Measurements from ENCODE around the gene ARSB. TPM values are rescaled to one million over a fixed set of nuclear protein-coding genes. Genes with fewer than 3 reads are reported as not detected.

The ARSB gene
- polyA plus RNA-seq, 2 of the 4 experiments (the other 2 are of a cell fraction): 8.4 to 13.4 TPM

DNA sequence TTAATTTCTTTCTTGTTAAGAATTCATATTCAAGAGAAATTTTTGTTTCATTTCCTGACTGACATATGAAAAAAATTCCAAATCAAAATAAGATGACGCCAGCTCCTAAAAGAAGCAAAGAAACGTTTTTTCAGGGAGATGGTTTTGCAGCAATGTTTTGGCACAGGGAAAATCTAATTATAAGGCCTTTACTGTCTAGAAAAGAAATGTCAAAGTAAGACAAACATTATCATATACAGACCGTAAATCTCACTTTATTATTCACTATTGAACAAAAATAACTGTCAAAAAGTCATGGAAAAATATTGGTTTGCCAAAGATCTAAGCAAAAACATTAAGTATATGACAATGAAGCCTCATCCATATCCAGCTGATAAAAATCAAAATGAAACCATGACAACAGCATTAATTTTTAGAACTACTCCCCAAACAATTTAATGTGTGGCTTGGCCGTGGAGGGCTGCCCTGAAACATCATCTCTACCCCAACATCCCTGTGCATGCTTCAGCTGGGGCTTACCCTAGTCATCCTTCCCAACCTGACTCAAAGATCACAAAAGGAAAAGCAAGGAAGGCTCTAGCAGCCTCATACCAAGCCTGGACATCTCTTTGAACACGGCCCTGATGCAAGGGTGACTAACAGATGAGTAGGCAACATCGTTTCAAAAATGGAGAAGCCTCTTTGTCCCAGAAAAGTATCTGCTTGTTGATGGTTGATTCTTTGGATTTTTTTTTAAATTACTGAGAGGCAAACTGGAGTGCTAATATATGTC is 95.6 kb downstream of the ARSB start (continued):
- TF ChIP-seq, protein P1, sequence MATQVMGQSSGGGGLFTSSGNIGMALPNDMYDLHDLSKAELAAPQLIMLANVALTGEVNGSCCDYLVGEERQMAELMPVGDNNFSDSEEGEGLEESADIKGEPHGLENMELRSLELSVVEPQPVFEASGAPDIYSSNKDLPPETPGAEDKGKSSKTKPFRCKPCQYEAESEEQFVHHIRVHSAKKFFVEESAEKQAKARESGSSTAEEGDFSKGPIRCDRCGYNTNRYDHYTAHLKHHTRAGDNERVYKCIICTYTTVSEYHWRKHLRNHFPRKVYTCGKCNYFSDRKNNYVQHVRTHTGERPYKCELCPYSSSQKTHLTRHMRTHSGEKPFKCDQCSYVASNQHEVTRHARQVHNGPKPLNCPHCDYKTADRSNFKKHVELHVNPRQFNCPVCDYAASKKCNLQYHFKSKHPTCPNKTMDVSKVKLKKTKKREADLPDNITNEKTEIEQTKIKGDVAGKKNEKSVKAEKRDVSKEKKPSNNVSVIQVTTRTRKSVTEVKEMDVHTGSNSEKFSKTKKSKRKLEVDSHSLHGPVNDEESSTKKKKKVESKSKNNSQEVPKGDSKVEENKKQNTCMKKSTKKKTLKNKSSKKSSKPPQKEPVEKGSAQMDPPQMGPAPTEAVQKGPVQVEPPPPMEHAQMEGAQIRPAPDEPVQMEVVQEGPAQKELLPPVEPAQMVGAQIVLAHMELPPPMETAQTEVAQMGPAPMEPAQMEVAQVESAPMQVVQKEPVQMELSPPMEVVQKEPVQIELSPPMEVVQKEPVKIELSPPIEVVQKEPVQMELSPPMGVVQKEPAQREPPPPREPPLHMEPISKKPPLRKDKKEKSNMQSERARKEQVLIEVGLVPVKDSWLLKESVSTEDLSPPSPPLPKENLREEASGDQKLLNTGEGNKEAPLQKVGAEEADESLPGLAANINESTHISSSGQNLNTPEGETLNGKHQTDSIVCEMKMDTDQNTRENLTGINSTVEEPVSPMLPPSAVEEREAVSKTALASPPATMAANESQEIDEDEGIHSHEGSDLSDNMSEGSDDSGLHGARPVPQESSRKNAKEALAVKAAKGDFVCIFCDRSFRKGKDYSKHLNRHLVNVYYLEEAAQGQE (IDR thresholded peaks at IDR 0.05): no peak
- TF ChIP-seq ZFP36 (IDR thresholded peaks at IDR 0.05; ENCODE audit: borderline replicate concordance, partially characterized antibody): no peak

- no peak for ATAC-seq
- CTCF ChIA-PET: interaction anchor here (1.5 kb wide), 3 partner anchors 10 to 351 kb away, joined by 4 to 5 read pairs (median 5); no protein-coding TSS in a partner anchor
- WGBS (ENCODE audit: missing lambda C conversion rate): 84% methylated on average over 10 of the region's 10 CpGs
- no peak for DNase-seq (ENCODE audit: low read depth in 1 of 2, low spot score in 1 of 2)
- POLR2A ChIA-PET: no interaction called here
- FAIRE-seq: no peak
- no peak for TF ChIP-seq HOXB5 (CRISPR knock-in tag; IDR thresholded peaks at IDR 0.05)
- TF ChIP-seq SMC3 (IDR thresholded peaks at IDR 0.05): no peak
- no peak for TF ChIP-seq BCL3 (IDR thresholded peaks at IDR 0.05)
- TF ChIP-seq MAZ (IDR thresholded peaks at IDR 0.05; ENCODE audit: borderline replicate concordance, low read depth, low read length): no peak
- no peak for TF ChIP-seq EP300 (IDR thresholded peaks at IDR 0.05)
- TF ChIP-seq CHD4 (IDR thresholded peaks at IDR 0.05; ENCODE audit: borderline replicate concordance): no peak
- no peak for TF ChIP-seq HOXB13 (CRISPR knock-in tag; IDR thresholded peaks at IDR 0.05; ENCODE audit: low read depth)
- no peak for TF ChIP-seq EHF (CRISPR knock-in tag; IDR thresholded peaks at IDR 0.05)
- TF ChIP-seq, protein P2, sequence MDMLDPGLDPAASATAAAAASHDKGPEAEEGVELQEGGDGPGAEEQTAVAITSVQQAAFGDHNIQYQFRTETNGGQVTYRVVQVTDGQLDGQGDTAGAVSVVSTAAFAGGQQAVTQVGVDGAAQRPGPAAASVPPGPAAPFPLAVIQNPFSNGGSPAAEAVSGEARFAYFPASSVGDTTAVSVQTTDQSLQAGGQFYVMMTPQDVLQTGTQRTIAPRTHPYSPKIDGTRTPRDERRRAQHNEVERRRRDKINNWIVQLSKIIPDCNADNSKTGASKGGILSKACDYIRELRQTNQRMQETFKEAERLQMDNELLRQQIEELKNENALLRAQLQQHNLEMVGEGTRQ (IDR thresholded peaks at IDR 0.05): no peak
- no peak for TF ChIP-seq GATA3 (IDR thresholded peaks at IDR 0.05; ENCODE audit: borderline replicate concordance)
- no peak overlapping the region for H3K27ac ChIP-seq
- no peak overlapping the region for H3K4me2 ChIP-seq
- H3K4me3 ChIP-seq: no peak overlapping the region
- H3K9me3 ChIP-seq: no peaks in the 10 kb centered on the region
- H3K4me1 ChIP-seq: 0 out of 3 replicates have a peak, but pooled peaks cover 4% of the 10 kb centered on the region
Measured at GRCh38 chr5:78888580-78889368, 96.3 kb downstream of the ARSB start.

DNA sequence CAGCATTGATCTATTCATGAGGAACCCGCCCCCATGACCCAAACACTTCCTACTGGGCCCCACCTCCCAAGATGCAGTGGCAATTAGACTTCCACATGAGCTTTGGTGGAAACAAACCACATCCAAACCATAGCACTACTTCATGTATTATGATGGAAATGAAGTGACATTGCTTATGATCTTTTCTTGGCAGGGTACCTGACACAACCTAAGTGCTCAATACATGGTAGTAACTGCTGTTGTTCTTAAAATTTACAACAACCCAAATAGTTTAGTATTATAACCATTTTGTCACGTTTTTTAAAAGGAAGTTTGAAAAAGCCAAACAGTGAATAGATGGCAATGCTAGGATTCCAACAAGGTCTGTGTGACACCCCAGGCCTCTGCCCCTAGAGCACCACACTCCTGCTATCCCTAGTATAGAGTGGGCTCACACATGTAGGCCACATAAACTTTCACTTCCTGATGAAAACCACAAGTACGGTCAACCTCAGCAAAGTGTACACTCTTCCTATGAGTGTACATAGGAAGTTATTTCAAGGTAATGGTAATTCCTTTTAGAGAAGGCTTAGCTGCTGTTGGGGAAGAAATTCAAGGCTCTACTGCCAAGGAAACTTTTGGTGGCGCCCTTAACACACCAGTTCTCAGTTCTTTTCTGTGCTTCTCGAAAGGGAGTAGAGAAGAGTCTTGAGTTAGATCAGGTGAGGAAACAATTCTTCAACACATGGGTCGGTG is 97.6 kb downstream of the ARSB start:
- no peak for FAIRE-seq
- TF ChIP-seq JUNB (IDR thresholded peaks at IDR 0.05): no peak
- TF ChIP-seq CHD4 (IDR thresholded peaks at IDR 0.05; ENCODE audit: borderline replicate concordance): no peak
- no peak for TF ChIP-seq NFE2L2 (conservative IDR thresholded peaks at IDR 0.05; ENCODE audit: low read length)
- TF ChIP-seq, protein P3, sequence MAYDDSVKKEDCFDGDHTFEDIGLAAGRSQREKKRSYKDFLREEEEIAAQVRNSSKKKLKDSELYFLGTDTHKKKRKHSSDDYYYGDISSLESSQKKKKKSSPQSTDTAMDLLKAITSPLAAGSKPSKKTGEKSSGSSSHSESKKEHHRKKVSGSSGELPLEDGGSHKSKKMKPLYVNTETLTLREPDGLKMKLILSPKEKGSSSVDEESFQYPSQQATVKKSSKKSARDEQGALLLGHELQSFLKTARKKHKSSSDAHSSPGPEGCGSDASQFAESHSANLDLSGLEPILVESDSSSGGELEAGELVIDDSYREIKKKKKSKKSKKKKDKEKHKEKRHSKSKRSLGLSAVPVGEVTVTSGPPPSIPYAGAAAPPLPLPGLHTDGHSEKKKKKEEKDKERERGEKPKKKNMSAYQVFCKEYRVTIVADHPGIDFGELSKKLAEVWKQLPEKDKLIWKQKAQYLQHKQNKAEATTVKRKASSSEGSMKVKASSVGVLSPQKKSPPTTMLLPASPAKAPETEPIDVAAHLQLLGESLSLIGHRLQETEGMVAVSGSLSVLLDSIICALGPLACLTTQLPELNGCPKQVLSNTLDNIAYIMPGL (CRISPR knock-in tag; IDR thresholded peaks at IDR 0.05; ENCODE audit: borderline replicate concordance): no peak
- WGBS (ENCODE audit: missing lambda C conversion rate): 70% methylated on average over 6 of the region's 6 CpGs
- no peak overlapping the region for H3K4me2 ChIP-seq
- ChIA-PET POLR2A (no interaction called here), CTCF (interaction anchor here (1.1 to 2.3 kb wide), 6 partner anchors 8 to 420 kb away, joined by 3 to 8 read pairs (median 6); no protein-coding TSS in a partner anchor)
- H3K4me1 ChIP-seq: 0 out of 3 replicates have a peak, but pooled peaks cover 4% of the 10 kb centered on the region
- H3K9me3 ChIP-seq: no peaks in the 10 kb centered on the region
- no peak for DNase-seq (ENCODE audit: low read depth in 1 of 2, low spot score in 1 of 2)
- H3K4me3 ChIP-seq: no peak overlapping the region
- no peak overlapping the region for H3K27ac ChIP-seq
- no peak for ATAC-seq

All from A549 (cell line).